ENCODE results near the gene SPEF2. TPM values are rescaled to one million over a fixed set of nuclear protein-coding genes. Genes with fewer than 3 reads are reported as not detected.

The SPEF2 gene
- total and polyA plus RNA-seq, 9 of the 15 experiments (the other 6 are each of a cell fraction or from before 2014, with no cell fraction given): 0.11 to 0.62 (median 0.20) TPM; not detected in 2

GRCh38 chr5:35626553-35626952 lies 8.9 kb downstream of the SPEF2 start (continued):
- no peak for TF ChIP-seq RBM17 (IDR thresholded peaks at IDR 0.05; ENCODE audit: borderline replicate concordance, low read depth, low read length)
- no peak for TF ChIP-seq KDM2B (CRISPR knock-in tag; IDR thresholded peaks at IDR 0.05)
- no peak for TF ChIP-seq ELK1 (CRISPR knock-in tag; IDR thresholded peaks at IDR 0.05)
- TF ChIP-seq TFE3 (CRISPR knock-in tag; IDR thresholded peaks at IDR 0.05): no peak

GRCh38 chr5:35634326-35634725 lies 16.7 kb downstream of the SPEF2 start:
- H3K9me3 ChIP-seq (replicated peaks; ENCODE audit: control insufficient read depth, insufficient read depth, low read depth, low read length): 0 out of 2 replicates have a peak, but pooled peaks cover 3% of the 10 kb centered on the region
- no peak overlapping the region for H3K9ac ChIP-seq (ENCODE audit: insufficient read depth in 1 of 2, low read depth in 2 of 2, low read length in 2 of 2)
- no peak for ATAC-seq
- no TSS peak for BruUV-seq (replicated peaks)
- no peak overlapping the region for H3K27ac ChIP-seq (ENCODE audit: extremely low read depth, low read depth, low read length)
- no peaks in the 10 kb centered on the region for H3K27me3 ChIP-seq (ENCODE audit: control insufficient read depth in 2 of 2, insufficient read depth in 2 of 2, low read length in 2 of 2)
- H3K4me1 ChIP-seq (replicated peaks in 1 of 2; ENCODE audit: control insufficient read depth in 2 of 2, insufficient read depth in 2 of 2, low read length in 2 of 2): no peaks in the 10 kb centered on the region
- intact Hi-C loops (cut with micrococcal nuclease): no loop called here
- H3K4me3 ChIP-seq: no peak overlapping the region
- DNase-seq (ENCODE audit: extremely low read depth in 1 of 4, low spot score in 3 of 4): no peak
- H3K4me2 ChIP-seq (ENCODE audit: insufficient read depth, low read length): no peak overlapping the region
- FAIRE-seq: no peak
- in situ Hi-C loops (cut with MboI): no loop called here
- H4K20me1 ChIP-seq (replicated peaks; ENCODE audit: control insufficient read depth, insufficient read depth, low read length): no peaks in the 10 kb centered on the region
- H3K9me1 ChIP-seq (ENCODE audit: control insufficient read depth, insufficient read depth, low read length): no peaks in the 10 kb centered on the region
- H3K36me3 ChIP-seq (ENCODE audit: control insufficient read depth, insufficient read depth, low read length): no peaks in the 10 kb centered on the region
- no peak overlapping the region for H2AFZ ChIP-seq (ENCODE audit: low read depth, low read length)
- ChIA-PET POLR2A (no interaction called here), CTCF (ENCODE audit: low intra/inter-chr PET ratio) (no interaction called here)
- no peaks in the 10 kb centered on the region for H3K79me2 ChIP-seq (ENCODE audit: control insufficient read depth, insufficient read depth, low read length)
- TF ChIP-seq NR2C1 (IDR thresholded peaks at IDR 0.05) (no peak), NR2C1 (tag; IDR thresholded peaks at IDR 0.05) (no peak), E2F5 (CRISPR knock-in tag; IDR thresholded peaks at IDR 0.05) (no peak), PHF21A (IDR thresholded peaks at IDR 0.05; ENCODE audit: borderline replicate concordance, low read depth) (no peak), TFE3 (CRISPR knock-in tag; IDR thresholded peaks at IDR 0.05) (no peak), ZNF41 (CRISPR knock-in tag; conservative IDR thresholded peaks at IDR 0.05) (no peak), NFATC3 (IDR thresholded peaks at IDR 0.05) (no peak), TCF7L2 (IDR thresholded peaks at IDR 0.05; ENCODE audit: low read depth, low read length) (no peak), MITF (IDR thresholded peaks at IDR 0.05) (no peak), SAFB (IDR thresholded peaks at IDR 0.05; ENCODE audit: borderline replicate concordance, low read depth, low read length) (no peak), SRSF7 (optimal IDR thresholded peaks at IDR 0.05; ENCODE audit: low read depth, low read length) (no peak), ZNF253 (CRISPR knock-in tag; conservative IDR thresholded peaks at IDR 0.05) (no peak), RBM39 (optimal IDR thresholded peaks at IDR 0.05; ENCODE audit: low read depth, low read length) (no peak), CHD2 (IDR thresholded peaks at IDR 0.05; ENCODE audit: low read depth, low read length) (no peak)
